NCI-H1105 (cell line): ENCODE data around the gene TM9SF4.
"Not testable (repeated sequence)": the region's sequence is repeated elsewhere in the genome, so short reads cannot be mapped to it uniquely, and the experiment has no call there.

Experiments used
- DNase-seq: peaks from one replicate; lab custom pipeline; 2025; lab: John Stamatoyannopoulos, UW

The TM9SF4 gene

DNA sequence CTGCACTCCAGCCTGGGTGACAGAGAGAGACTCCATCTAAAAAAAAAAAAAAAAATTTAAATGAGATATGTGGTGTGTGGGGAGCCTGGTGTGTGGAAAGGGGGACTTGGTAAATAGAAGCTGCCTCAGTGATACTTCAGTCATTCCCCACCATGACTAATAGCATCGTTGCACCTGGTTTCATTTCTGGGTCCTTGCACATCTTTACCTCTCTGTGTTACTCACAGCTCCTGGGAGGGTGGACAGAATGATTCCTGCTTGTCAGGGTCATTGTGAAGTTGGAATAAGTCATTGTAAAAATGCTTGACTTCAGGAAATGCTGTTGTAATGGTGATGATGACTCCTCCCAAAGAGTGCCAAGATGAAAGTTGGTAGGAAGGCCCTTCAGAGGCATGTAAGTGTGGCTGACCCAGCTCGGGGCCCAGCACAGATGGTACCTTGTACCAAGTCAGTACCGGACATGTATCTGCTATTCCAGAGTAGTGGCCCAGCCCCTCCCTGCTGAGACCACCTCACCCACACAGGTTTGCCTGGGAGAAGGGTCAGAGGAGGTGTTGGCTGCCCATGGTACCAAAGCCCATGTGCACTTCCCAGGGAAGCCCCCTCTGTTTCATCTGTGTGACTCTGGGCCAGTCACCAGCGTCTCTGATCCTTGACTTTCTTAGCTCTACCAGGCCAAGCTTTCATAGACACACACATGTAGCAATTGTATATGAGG lies 49.6 kb downstream of the TM9SF4 start:
- no peak for DNase-seq

DNA sequence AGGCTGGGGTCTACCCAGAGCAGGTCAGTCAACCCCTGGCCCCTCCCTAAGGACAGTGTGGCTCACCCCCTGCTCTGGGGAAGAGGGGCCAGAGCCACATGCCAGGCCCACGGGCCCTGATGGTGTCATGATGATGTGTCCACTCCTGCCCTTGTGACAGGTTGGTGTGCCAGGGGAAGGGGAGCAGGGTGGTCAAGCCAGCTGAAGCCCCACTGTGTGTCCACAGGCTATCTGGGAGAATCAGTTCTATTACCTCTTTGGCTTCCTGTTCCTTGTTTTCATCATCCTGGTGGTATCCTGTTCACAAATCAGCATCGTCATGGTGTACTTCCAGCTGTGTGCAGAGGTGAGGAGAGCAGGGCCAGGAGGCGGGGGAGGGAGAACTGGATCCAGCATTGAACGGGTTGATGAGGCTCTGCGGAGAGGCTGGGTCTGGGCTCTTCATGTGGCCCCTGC lies 50.3 kb downstream of the TM9SF4 start:
- DNase-seq: no peak

DNA sequence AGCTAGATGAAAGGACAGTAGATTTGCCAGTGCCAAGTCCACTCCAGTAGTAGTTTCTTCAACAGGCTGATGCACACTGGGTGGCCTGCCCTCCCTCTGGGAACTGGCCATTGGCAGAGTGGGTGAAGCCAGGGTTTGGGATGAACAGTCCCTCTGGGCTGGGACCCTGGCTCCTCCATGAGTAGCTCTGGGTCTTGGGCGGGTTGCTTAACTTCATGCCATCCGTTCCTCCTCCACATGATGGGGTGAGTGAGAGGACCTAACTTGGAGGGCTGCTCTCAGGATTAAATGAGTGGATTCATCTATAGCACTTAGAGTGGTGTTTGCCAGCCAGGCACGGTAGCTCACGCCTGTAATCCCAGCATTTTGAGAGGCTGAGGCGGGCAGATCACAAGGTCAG lies 50.8 kb downstream of the TM9SF4 start:
- DNase-seq: no peak

DNA sequence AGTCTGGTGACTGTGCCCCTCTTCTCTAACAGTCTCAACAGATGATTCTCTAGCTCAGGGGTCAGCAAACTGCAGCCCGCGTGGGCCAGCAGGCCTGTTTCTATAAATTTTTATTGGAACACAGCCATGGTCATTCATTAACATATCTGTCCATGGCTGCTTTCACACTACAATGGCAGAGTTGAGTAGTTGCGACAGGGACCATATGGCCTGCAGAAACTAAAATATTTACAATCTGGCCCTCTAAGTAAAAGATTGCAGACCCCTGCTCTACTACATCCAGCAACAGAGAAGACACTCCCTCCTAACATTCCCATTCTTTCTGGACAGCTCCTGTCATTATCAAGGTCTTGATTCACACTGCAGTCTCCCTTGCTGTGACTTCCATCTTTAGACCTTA lies 52.8 kb downstream of the TM9SF4 start:
- no peak for DNase-seq

DNA sequence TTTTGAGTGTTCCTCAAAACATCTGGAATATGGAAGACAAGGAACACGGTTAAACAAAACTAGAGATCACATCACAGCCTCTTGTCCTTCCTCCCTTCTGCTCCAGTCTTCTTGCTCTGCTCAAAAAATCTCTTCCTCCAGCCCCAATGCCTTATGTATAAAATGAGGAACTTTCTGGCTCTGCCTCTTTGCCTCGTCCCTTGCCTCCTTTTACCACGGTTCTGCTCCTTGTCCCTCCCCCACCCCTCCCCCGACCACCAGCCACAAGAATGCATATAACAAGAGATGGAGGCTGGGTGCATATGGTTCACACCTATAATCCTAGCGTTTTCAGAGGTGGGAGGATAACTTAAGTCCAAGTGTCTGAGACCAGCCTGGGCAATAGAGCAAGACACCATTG lies 54.4 kb downstream of the TM9SF4 start:
- DNase-seq: no peak

DNA sequence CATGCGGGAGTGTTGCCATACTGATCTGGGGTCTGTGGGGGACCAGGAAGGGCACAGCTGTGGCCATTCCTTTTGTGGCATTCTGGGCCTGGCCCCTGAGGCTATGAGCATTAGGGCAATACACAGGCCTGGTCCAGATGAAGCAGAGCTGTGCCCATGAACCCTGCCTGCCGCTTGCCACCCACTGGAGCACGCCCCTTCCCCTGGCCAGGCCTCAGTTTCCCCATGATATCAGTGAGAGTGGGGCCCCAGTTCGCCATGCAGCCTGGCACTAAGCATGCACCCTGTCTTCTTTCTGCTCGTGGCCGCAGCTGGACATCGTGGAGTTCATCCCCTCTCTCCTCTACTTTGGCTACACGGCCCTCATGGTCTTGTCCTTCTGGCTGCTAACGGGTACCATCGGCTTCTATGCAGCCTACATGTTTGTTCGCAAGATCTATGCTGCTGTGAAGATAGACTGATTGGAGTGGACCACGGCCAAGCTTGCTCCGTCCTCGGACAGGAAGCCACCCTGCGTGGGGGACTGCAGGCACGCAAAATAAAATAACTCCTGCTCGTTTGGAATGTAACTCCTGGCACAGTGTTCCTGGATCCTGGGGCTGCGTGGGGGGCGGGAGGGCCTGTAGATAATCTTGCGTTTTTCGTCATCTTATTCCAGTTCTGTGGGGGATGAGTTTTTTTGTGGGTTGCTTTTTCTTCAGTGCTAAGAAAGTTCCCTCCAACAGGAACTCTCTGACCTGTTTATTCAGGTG lies 55.6 kb downstream of the TM9SF4 start:
- DNase-seq: no peak

DNA sequence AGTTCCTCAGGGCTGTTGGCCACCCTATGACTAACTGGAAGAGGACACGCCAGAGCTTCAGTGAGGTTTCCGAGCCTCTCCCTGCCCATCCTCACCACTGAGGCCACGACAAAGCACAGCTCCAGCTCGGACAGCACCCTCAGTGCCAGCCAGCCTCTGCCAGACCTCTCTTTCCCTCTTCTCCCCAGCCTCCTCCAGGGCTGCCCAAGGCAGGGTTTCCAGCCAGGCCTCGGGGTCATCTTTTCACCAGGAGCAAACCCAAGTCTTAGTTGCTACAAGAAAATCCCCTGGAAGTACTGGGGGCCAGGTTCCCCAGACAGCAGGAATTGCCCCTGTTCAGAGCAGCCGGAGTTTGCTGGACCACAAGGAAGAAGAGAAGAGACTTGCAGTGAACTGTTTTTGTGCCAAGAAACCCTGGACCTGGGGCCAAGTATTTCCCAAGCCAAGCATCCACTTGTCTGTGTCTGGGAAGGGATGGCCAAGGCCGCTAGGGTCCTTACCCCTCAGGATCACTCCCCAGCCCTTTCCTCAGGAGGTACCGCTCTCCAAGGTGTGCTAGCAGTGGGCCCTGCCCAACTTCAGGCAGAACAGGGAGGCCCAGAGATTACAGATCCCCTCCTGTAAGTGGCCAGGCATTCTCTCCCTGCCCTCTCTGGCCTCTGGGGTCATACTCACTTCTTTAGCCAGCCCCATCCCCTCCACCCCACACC lies 56.5 kb downstream of the TM9SF4 start:
- no peak for DNase-seq

DNA sequence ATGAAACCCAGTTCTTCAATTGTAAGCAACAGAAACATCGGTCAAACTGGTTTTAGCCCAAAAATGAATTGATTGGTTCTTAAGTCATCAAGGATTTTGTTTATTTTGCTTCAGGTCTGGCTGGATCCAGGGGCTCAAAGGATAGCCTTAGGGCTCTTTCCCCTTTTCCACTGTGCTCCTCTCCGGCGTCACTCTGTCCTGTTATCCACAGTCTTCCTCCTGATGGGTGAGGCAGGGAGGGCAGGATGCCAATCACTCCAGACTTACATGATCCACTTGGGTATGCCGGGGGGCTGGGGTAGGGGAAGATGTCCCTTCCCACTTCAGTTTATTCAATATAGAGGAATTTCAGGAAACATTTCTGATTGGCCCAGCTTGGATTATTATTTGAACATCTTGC lies 58.0 kb downstream of the TM9SF4 start:
- no peak for DNase-seq

DNA sequence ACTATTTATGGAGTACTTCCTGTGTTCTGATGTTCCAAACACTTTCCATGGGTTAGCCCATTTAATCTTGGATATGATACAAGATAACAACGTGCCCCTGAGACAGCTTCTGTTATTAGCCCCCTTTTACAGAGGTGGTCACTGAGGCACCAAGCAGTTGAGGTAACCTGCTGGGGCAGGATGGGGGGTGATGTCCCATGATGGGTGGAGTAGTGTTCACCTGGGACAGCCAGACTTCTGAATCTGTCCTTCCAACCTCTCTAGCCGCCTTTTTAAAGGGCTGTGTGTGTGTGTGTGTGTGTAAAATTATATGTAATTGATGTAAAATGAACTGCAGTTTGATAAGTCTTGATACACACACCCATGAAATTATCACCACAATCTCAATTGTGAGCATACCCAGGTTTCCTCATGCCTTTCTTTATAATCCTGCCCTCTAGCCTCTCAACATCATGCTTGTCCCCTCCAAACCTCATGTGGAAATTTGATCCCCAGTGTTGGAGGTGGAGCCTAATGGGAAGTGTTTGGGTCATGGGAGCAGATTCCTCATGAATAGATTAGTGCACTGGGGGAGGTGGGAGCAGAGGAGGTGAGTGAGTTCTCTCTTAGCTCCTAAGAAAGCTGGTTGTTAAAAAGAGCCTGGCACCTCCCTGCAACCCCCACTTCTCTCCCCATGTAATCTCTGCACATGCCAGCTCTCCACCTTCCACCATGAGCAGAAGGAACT lies 58.8 kb downstream of the TM9SF4 start:
- DNase-seq: peak; percentile 8

DNA sequence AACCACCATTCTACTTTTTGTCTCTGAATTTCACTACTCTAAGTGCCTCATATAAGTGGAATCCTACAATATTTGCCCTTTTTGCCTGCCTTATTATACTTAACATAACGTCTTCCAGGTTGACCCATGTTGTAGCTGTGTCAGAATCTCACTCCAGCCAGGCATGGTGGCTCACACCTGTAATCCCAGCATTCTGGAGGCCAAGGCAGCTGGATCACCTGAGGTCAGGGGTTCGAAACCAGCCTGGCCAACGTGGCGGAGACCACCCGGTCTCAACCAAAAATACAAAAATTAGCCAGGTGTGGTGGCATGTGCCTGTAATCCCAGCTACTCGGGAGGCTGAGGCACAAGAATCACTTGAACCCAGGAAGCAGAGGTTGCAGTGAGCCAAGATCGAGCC lies 68.2 kb downstream of the TM9SF4 start:
- DNase-seq: not testable (repeated sequence)

DNA sequence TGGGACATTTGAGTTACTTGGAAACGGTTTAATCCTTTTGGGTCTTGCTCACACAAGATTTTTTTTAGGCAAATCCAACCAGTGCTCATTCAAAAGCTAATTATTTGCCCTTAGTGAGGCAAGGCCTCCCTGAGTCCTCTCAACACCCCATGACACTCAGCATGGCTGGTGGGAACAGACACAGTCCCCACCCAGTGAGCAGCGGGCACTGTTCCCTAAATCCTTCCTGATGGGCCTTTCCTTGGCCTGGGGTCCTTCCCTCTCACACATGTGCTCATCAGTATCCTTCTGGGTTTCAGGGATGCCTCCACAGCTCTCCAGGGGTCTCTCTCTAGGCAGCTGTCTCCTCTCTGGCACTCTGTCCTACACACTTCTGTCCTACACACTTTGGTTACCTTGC lies 70.0 kb downstream of the TM9SF4 start:
- DNase-seq: no peak

DNA sequence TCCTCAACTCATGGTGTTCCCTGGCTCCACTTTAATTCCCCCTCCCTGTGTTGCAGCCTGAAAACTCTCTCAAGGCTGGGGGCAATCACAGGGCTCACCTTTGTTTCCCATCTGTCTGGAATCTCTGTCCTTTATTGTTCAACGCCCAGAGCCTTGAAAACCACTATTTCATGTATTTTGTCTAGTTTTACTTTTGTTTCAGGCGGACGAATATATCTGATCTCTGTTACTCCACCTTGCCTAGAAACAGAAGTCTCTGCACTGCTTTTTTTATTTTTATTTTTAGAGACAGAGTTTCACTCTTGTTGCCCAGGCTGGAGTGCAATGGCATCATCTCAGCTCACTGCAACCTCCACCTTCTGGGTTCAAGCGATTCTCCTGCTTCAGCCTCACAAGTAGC lies 70.4 kb downstream of the TM9SF4 start:
- no peak for DNase-seq

DNA sequence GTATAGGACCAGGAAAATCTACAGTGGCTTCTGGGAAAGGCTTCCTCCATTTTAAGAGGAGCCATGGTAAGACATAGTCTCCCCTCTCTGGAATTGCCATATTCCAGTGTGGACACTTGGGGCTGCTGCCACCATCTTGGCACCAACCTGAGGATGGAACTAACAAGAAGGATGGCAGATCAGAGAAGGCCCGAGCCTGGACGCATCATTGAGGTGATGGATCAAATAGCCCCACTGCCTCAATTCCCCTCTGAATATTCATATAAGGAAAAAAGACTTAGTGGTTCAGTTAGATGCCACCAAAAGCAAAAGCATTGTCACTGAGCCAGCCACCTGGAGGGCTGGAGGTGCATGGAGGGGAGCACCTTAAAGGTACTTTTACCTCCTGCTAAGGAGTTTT lies 72.1 kb downstream of the TM9SF4 start:
- no peak for DNase-seq

DNA sequence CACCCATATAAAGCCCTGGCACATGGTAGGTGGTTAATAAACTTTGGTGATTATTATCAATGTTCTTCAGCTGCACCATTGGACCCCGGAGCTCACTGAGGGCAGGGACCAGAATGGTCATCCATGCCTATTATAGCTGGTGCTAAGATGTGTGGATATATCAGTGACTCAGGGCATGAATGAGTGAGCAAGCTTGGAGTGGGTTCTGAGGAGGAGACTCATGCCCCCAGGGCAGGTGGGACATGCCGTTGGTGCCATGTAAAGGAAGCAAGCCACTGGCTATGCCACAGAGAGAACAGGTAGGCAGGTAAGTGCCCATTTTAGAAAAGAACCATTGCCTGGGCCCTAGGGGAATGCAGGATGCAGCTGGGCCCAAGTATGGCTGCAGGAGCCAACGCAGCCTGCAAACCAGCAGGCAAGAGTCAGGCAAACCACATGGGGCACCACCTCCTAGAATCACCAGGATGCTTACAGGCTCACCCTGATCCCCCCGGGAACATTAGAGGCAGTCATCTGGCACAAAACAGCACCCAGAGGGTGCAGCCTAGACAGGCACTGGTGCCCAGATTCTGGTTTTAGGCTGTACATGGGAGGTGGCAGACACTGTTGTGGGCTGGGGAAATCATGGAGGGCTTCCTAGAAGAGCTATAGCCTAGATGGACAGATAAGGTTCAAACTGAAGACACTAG lies 74.6 kb downstream of the TM9SF4 start:
- no peak for DNase-seq

DNA sequence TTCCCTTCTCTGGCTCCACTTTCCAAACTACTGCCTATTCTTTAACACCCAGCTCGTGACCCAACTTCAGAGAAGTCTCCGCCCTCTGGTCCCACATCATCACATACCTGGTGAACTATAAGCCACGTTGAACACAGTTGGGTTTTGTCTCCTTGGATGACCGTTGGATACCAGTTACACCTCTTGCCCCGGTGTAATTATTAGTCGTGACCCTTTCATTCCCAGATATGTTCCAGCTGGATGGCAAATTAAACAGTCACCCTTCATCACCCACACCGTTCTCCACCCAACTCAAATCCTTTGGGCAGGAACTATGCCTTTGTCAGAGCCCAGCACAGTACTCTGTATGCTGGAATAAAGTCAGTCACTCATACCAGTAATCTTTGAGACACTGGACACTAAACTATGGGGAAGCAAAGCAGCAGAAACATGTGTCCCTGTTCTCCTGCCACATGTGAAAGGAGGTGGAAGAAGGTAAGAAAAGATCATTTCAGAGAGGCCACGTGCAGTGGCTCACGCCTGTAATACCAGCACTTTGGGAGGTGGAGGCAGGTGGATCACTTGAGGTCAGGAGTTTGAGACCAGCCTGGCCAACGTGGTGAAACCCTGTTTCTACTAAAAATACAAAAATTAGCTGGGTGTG lies 75.6 kb downstream of the TM9SF4 start:
- DNase-seq: no peak

DNA sequence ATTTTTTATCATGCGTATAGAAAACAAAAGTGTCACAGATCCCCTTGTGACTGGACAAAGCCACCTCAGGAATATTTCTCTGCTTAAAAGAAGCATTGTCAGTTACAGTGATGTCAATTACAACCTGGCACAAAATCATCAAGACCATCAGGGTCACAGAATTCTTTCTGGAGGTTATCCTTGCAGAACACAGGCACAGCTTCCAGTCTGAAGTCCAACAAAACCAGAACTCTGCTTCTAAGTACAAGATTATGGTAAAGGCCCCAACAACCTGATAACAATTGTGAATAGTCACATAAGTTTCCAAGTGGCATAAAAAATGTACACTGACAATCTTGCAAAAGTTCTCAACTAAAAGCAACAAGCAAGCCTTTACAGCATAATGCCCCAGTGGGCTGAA lies 77.0 kb downstream of the TM9SF4 start:
- DNase-seq: no peak

DNA sequence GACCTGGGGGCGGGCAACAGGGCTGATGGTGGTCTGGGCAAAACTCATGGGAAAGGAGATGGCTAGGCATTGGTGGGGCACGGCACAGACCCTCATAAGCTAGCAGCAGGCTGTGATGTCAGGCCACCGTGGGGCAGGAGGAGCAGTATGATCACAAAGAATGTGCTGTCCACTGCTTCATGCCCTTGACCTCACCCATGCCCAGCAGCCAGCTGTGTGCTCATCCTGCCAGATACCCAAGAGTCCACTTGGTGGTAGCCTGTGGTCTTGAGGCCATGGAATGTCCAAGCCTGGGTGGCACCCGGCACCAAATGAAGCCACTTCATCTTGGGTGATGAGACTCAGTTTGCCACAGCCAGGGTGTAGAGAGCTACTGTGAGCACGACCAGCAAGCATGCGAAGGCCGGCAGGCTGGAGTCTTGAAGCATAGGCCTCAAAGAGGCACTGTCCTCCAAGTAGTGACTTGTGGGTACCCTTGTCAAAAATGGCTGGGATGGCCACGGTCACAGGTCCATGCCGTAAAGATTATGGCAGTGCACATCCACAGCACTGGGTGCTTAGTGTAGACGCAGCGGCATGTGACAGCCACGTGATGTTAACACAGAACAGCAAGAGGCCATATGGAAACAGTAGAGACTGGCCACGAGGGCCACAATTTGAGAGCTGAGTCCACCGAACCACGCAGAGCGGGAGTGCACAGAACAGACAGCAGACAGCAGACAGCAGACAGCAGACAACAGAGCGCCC lies 79.0 kb downstream of the TM9SF4 start:
- DNase-seq: no peak

DNA sequence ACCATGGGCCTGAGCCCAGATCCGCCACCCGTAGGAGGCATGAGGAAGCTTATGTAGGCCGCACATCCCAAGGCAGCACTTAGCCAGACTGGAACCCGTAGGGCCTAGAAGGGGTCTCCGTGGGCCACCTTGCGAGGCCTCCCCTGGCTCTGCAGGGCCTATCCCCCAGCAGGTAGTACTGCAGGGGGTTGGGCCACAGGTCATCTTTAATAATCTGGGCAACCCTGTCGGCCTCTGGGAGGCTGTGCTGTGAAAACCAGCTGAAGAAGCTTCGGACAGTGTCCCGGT lies 79.6 kb downstream of the TM9SF4 start:
- DNase-seq: no peak

DNA sequence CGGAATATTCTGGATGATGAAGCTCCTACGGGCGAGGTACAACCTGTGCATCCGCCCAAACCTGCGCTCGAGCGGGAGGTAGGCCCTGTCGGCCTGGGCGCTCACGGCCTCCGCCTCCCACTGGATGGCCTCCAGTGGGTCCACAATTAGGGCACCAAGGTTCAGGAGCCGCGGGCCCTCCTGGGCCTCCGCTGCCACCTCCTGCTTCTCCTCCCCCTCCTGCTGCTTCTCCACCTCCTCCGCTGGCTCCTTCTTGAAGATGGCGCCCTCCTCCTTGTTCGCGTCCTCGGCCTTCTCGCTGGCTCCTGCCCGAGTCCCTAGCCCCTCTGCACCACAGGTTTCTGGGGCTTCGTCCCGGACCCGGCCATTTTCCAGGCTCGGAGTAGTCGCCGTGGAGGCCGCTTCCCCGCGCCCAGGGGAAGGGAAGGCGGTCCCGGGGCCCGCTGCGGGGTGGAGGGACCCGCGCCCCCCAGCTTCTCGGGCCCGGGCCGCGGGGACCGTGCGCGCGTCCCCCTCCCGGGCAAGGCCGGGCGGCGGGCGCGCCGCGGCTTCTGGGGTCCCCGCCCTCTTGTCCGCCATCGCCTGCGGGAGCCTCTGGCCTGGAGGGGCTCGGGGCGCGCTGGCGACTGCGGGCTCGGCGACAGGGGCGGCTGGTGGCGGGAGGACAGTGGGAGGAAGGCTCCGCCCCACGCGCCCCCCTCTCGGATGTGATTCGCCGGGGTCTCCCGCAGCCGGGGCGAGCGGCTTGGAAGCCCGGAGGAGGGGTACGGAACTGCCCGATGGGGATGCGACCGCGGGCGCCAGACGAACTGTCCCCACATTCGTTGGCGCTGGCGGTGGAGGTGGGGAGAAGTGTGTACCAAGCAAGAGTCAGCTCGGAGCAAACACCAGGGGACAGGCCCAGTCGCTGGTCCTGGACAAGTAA lies 80.4 kb downstream of the TM9SF4 start:
- peak; percentile 59 for DNase-seq
